H9 (cell line): ENCODE measurements around the gene C2orf81. TPM values are rescaled to one million over a fixed set of nuclear protein-coding genes. Genes with fewer than 3 reads are reported as not detected.

ENCODE experiments used
- DNase-seq: peaks from one replicate; pipeline ENCODE4 v3.0.0-alpha.2; 2017
- H2AFZ ChIP-seq: one replicate; pipeline ENCODE4 v1.6.1; 2013; ENCODE audit warnings: mild to moderate bottlenecking, low read length, control low read depth, moderate library complexity
- H2AK5ac ChIP-seq: 2 replicates; pipeline ENCODE4 v1.6.1; 2013; ENCODE audit warnings: low read length, control low read depth, mixed read lengths; ENCODE audit not compliant: insufficient read length
- H2BK120ac ChIP-seq: one replicate; pipeline ENCODE4 v1.6.1; 2013; ENCODE audit warnings: low read depth, mild to moderate bottlenecking, low read length, control low read depth, inconsistent platforms; ENCODE audit not compliant: poor library complexity, severe bottlenecking
- H2BK12ac ChIP-seq: 2 replicates; pipeline ENCODE4 v1.6.1; 2013; ENCODE audit warnings: low read length, control low read depth, mixed read lengths, low read depth; ENCODE audit not compliant: insufficient read length
- H2BK15ac ChIP-seq: 2 replicates; pipeline ENCODE4 v1.6.1; 2013; ENCODE audit warnings: low read depth, low read length, control low read depth
- H2BK20ac ChIP-seq: one replicate; pipeline ENCODE4 v1.6.1; 2013; ENCODE audit warnings: low read depth, mild to moderate bottlenecking, low read length, control low read depth, inconsistent platforms; ENCODE audit not compliant: poor library complexity, severe bottlenecking
- H2BK5ac ChIP-seq: 2 replicates; pipeline ENCODE4 v1.6.1; 2013; ENCODE audit warnings: low read length, control low read depth, mixed read lengths; ENCODE audit not compliant: insufficient read length
- H3K14ac ChIP-seq: 2 replicates; pipeline ENCODE4 v1.6.1; 2013; ENCODE audit warnings: low read length, control low read depth; ENCODE audit not compliant: insufficient read depth
- H3K18ac ChIP-seq: 2 replicates; pipeline ENCODE4 v1.6.1; 2013; ENCODE audit warnings: low read depth, mild to moderate bottlenecking, mixed read lengths, low read length, control low read depth; ENCODE audit not compliant: insufficient read length
- H3K23ac ChIP-seq: 2 replicates; pipeline ENCODE4 v1.6.1; 2013; ENCODE audit warnings: low read length, control low read depth, mixed read lengths, low read depth; ENCODE audit not compliant: insufficient read length
- H3K23me2 ChIP-seq: 2 replicates; pipeline ENCODE4 v1.6.1; 2013; ENCODE audit warnings: low read depth, mild to moderate bottlenecking, mixed read lengths, low read length, control low read depth; ENCODE audit not compliant: insufficient read length, poor library complexity, severe bottlenecking
- H3K27ac ChIP-seq: 2 replicates; pipeline ENCODE4 v1.5.1; 2013; ENCODE audit warnings: low read length, control low read depth, mixed read lengths, low read depth; ENCODE audit not compliant: insufficient read length
- H3K27me3 ChIP-seq: 2 replicates; pipeline ENCODE4 v1.6.1; 2013; ENCODE audit warnings: low read length, control low read depth, inconsistent platforms; ENCODE audit not compliant: insufficient read depth
- H3K4ac ChIP-seq: 2 replicates; pipeline ENCODE4 v1.6.1; 2013; ENCODE audit warnings: low read depth, mild to moderate bottlenecking, control low read depth, inconsistent platforms, low read length, moderate library complexity
- H3K4me1 ChIP-seq: 2 replicates; pipeline ENCODE4 v1.6.1; 2013; ENCODE audit warnings: low read length, control low read depth, inconsistent platforms; ENCODE audit not compliant: insufficient read depth
- H3K4me2 ChIP-seq: 2 replicates; pipeline ENCODE4 v1.6.1; 2013; ENCODE audit warnings: low read length, control low read depth, mixed read lengths; ENCODE audit not compliant: insufficient read length, insufficient read depth
- H3K56ac ChIP-seq: 2 replicates; pipeline ENCODE4 v1.6.1; 2013; ENCODE audit warnings: low read depth, mild to moderate bottlenecking, mixed read lengths, low read length, control low read depth; ENCODE audit not compliant: insufficient read length
- H3K79me1 ChIP-seq: 2 replicates; pipeline ENCODE4 v1.6.1; 2013; ENCODE audit warnings: low read depth, mild to moderate bottlenecking, moderate library complexity, low read length, control low read depth, inconsistent platforms; ENCODE audit not compliant: insufficient read depth, poor library complexity, severe bottlenecking
- H3K79me2 ChIP-seq: 2 replicates; pipeline ENCODE4 v1.6.1; 2013; ENCODE audit warnings: low read length, control low read depth, inconsistent platforms; ENCODE audit not compliant: insufficient read depth
- H3K9ac ChIP-seq: 2 replicates; pipeline ENCODE4 v1.6.1; 2013; ENCODE audit warnings: low read length, control low read depth, mixed read lengths; ENCODE audit not compliant: insufficient read length; ENCODE audit errors: extremely low read depth
- H3K9me3 ChIP-seq: one replicate; pipeline ENCODE4 v1.6.1; 2013; ENCODE audit warnings: low read depth, low read length, inconsistent platforms; ENCODE audit not compliant: control insufficient read depth
- H3T11ph ChIP-seq: one replicate; pipeline ENCODE4 v1.6.1; 2013; ENCODE audit warnings: mild to moderate bottlenecking, low read length, control low read depth, inconsistent platforms
- H4K20me1 ChIP-seq: one replicate; pipeline ENCODE4 v1.6.1; 2013; ENCODE audit not compliant: control insufficient read depth, insufficient read length, insufficient read depth
- H4K5ac ChIP-seq: 2 replicates; pipeline ENCODE4 v1.6.1; 2013; ENCODE audit warnings: low read depth, mild to moderate bottlenecking, mixed read lengths, low read length, control low read depth; ENCODE audit not compliant: insufficient read length
- H4K8ac ChIP-seq: replicated peaks from 2 replicates; pipeline ENCODE4 v1.6.1; 2013; ENCODE audit warnings: low read length, control low read depth, mixed read lengths, low read depth; ENCODE audit not compliant: insufficient read length
- H4K91ac ChIP-seq: 2 replicates; pipeline ENCODE4 v1.6.1; 2013; ENCODE audit warnings: low read depth, mild to moderate bottlenecking, moderate library complexity, mixed read lengths, low read length, control low read depth; ENCODE audit not compliant: insufficient read length
- H3K27ac Mint-ChIP-seq, 3 experiments: 2 replicates in 2 of 3; 3 replicates in 1 of 3; pipeline ENCODE4 v1.8.0; 2020 to 2021; ENCODE audit warnings: mixed read lengths in 3 of 3, mild to moderate bottlenecking in 1 of 3, moderate library complexity in 1 of 3
- H3K27me3 Mint-ChIP-seq: 2 replicates; pipeline ENCODE4 v1.8.0; 2021; ENCODE audit warnings: low read depth, mild to moderate bottlenecking, moderate library complexity, mixed read lengths
- H3K36me3 Mint-ChIP-seq, 3 experiments: 2 replicates in 2 of 3; 3 replicates in 1 of 3; pipeline ENCODE4 v1.8.0; 2020 to 2021; ENCODE audit warnings: low read depth in 3 of 3, mixed read lengths in 3 of 3; ENCODE audit not compliant: insufficient read depth in 1 of 3
- H3K4me1 Mint-ChIP-seq, 2 experiments: 2 replicates each; pipeline ENCODE4 v1.8.0; 2020; ENCODE audit warnings: mixed read lengths in 2 of 2
- H3K4me3 Mint-ChIP-seq, 2 experiments: 2 replicates in 1 of 2; 3 replicates in 1 of 2; pipeline ENCODE4 v1.8.0; 2020 to 2021; ENCODE audit warnings: mild to moderate bottlenecking in 2 of 2, mixed read lengths in 2 of 2, moderate library complexity in 1 of 2
- H3K9me3 Mint-ChIP-seq, 2 experiments: 2 replicates in 1 of 2; 3 replicates in 1 of 2; pipeline ENCODE4 v1.8.0; 2020; ENCODE audit warnings: mild to moderate bottlenecking in 2 of 2, mixed read lengths in 2 of 2, moderate library complexity in 1 of 2
- WGBS: extraction: QIAGEN DNeasy Blood & Tissue Kit; methylation state at CpG from one replicate; pipeline ENCODE4 v1.1.7; 2013; ENCODE audit warnings: missing lambda C conversion rate, low lambda C conversion rate, mixed read lengths; ENCODE audit not compliant: insufficient read length; ENCODE audit errors: extremely low coverage; 5-methylcytosine and 5-hydroxymethylcytosine counted together
- total RNA-seq: library from RNA; stranded (reverse); gene quantifications from 2 replicates; pipeline ENCODE4 v1.2.1, GENCODE V29; 2021
- TF ChIP-seq, protein P1 (sequence below): fragments of 200-600 bp; sonication (generic); conservative IDR thresholded peaks from 3 replicates; pipeline ENCODE4 v1.8.0; 2021; ENCODE audit warnings: antibody characterized with exemption, mild to moderate bottlenecking

The C2orf81 gene
- total RNA-seq, 1 experiment from 2014 or later: 3.5 TPM

DNA sequence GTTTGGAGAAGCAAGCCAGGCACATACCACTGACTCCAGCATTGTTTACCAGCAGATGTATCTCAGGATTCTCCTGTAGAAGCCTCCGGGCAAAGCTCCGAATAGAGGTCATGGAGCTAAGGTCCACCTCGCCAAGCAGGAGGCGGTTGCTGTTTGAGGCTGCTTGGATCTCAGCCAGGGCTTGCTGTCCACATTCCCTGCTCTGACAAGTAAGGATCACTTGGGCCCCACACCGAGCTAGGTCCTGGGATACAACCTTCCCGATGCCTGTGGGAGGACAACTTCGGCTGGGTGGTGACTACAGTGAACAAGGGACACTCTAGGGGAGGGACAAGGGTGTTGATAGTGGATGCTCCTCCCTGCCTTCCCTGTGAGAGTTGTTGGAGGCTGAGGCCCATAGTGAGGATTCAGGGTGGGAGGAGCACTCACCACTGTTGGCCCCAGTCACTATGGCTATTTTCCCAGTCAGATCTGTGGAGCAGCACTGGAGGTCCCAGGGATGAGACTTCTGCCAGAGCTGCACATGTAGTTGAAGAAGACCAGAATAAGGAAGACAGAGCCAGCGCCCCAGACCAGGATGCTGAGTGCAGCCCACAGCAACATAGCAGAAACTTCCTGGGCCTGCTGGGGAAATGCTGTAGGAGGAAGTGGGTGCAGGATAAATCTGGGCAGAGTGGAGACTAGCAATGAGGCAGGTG is 8.3 kb downstream of the C2orf81 start:
- Histone ChIP-seq H2AFZ (no peak overlapping the region), H4K8ac (no peak overlapping the region), H3K9ac (no peak overlapping the region), H2AK5ac (no peak overlapping the region), H3K4ac (no peak overlapping the region), H2BK12ac (no peak overlapping the region), H3K18ac (no peak overlapping the region), H3K4me1 (no peaks in the 10 kb centered on the region), H3K23me2 (no peaks in the 10 kb centered on the region), H3K9me3 (no peaks in the 10 kb centered on the region), H3K56ac (no peak overlapping the region), H2BK15ac (no peak overlapping the region), H3K79me1 (no peaks in the 10 kb centered on the region), H2BK120ac (no peak overlapping the region), H4K20me1 (no peaks in the 10 kb centered on the region), H3K4me2 (no peak overlapping the region), H2BK5ac (no peak overlapping the region), H3T11ph (no peak overlapping the region), H4K5ac (no peak overlapping the region), H3K79me2 (no peaks in the 10 kb centered on the region), H3K27me3 (no peaks in the 10 kb centered on the region), H4K91ac (no peak overlapping the region), H3K27ac (no peak overlapping the region), H3K14ac (no peak overlapping the region), H3K23ac (no peak overlapping the region), H2BK20ac (no peak overlapping the region)
- WGBS: no CpG with 5 or more reads among the region's 8 CpGs
- Mint-ChIP-seq H3K27me3 (peaks cover 22% of the 10 kb centered on the region), H3K4me1 (peaks cover 0 to 14% of the 10 kb centered on the region in 2 experiments; a peak in 2 of 4 replicates), H3K27ac (no peak overlapping the region), H3K36me3 (no peaks in the 10 kb centered on the region; a peak in 1 of 7 replicates), H3K9me3 (no peaks in the 10 kb centered on the region), H3K4me3 (no peak overlapping the region)
- no peak for DNase-seq
- TF ChIP-seq, protein P1, sequence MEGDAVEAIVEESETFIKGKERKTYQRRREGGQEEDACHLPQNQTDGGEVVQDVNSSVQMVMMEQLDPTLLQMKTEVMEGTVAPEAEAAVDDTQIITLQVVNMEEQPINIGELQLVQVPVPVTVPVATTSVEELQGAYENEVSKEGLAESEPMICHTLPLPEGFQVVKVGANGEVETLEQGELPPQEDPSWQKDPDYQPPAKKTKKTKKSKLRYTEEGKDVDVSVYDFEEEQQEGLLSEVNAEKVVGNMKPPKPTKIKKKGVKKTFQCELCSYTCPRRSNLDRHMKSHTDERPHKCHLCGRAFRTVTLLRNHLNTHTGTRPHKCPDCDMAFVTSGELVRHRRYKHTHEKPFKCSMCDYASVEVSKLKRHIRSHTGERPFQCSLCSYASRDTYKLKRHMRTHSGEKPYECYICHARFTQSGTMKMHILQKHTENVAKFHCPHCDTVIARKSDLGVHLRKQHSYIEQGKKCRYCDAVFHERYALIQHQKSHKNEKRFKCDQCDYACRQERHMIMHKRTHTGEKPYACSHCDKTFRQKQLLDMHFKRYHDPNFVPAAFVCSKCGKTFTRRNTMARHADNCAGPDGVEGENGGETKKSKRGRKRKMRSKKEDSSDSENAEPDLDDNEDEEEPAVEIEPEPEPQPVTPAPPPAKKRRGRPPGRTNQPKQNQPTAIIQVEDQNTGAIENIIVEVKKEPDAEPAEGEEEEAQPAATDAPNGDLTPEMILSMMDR: no peak
